Measurements from ENCODE around the gene SIAH2. TPM values are rescaled to one million over a fixed set of nuclear protein-coding genes. Genes with fewer than 3 reads are reported as not detected.

Gene SIAH2
- total RNA-seq, 1 donor from 2014 or later: 18.5 TPM

DNA sequence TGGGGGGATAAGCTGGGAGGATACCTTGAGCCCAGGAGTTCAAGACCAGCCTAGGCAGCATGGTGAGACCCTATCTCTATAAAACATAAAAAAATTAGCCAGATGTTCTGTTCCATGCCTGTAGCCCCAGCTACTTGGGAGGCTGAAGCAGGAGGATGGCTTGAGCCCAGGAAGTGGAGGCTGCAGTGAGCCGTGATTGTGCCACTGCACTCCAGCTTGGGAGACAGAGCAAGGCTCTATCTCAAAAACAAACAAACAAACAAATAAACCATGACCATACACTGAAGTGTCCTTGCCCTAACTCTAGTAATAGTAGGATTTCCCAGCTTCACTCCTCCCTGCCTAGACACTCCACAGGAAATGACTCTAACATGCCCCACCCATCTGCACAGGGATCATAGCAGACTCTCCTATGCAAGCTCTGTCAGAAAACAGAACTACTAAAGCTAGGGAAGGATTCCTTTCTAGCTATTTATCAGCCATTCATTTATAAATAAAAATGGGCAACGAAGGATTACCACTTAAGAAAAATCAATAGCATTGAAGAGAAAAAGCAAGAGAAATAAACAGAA lies 63.8 kb downstream of the SIAH2 start:
- Mint-ChIP-seq H3K36me3 (ENCODE audit: low read depth) (peaks cover 7% of the 10 kb centered on the region), H3K4me3 (no peak overlapping the region), H3K27ac (ENCODE audit: unreplicated experiment) (no peak overlapping the region), H3K4me1 (peaks cover 9% of the 10 kb centered on the region), H3K27me3 (ENCODE audit: low read depth) (peaks cover 6% of the 10 kb centered on the region), H3K9me3 (peaks cover 8% of the 10 kb centered on the region)
- TF ChIP-seq, protein P1, sequence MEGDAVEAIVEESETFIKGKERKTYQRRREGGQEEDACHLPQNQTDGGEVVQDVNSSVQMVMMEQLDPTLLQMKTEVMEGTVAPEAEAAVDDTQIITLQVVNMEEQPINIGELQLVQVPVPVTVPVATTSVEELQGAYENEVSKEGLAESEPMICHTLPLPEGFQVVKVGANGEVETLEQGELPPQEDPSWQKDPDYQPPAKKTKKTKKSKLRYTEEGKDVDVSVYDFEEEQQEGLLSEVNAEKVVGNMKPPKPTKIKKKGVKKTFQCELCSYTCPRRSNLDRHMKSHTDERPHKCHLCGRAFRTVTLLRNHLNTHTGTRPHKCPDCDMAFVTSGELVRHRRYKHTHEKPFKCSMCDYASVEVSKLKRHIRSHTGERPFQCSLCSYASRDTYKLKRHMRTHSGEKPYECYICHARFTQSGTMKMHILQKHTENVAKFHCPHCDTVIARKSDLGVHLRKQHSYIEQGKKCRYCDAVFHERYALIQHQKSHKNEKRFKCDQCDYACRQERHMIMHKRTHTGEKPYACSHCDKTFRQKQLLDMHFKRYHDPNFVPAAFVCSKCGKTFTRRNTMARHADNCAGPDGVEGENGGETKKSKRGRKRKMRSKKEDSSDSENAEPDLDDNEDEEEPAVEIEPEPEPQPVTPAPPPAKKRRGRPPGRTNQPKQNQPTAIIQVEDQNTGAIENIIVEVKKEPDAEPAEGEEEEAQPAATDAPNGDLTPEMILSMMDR (conservative IDR thresholded peaks at IDR 0.05): no peak
- DNase-seq (ENCODE audit: low read depth, low spot score): no peak

DNA sequence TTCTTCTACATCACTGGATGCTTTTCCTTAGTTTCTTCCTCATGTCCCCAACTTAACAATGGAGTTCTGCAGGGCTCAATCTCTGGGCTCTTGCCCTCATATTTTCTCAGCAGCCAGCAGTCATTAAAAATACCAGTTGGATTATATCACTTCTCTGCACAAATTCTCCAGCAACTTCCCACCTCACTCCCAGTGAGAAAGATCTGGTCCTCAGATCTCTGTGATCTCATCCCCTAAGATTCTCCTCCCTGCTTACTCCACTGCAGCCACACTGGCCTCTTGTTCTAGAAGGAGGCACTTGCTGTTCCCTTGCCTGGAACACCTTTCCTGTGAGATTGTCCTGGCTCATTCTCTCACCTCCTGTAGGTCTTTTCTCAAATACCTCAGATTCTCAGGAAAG lies 65.3 kb downstream of the SIAH2 start:
- no peak overlapping the region for H3K4me3 Mint-ChIP-seq
- no peaks in the 10 kb centered on the region for H3K4me1 Mint-ChIP-seq
- peaks cover 8% of the 10 kb centered on the region for H3K9me3 Mint-ChIP-seq
- H3K27ac Mint-ChIP-seq (ENCODE audit: unreplicated experiment): no peak overlapping the region
- DNase-seq (ENCODE audit: low read depth, low spot score): no peak
- H3K27me3 Mint-ChIP-seq (ENCODE audit: low read depth): peaks cover 6% of the 10 kb centered on the region
- TF ChIP-seq, protein P1 (conservative IDR thresholded peaks at IDR 0.05): no peak
- H3K36me3 Mint-ChIP-seq (ENCODE audit: low read depth): peaks cover 8% of the 10 kb centered on the region

DNA sequence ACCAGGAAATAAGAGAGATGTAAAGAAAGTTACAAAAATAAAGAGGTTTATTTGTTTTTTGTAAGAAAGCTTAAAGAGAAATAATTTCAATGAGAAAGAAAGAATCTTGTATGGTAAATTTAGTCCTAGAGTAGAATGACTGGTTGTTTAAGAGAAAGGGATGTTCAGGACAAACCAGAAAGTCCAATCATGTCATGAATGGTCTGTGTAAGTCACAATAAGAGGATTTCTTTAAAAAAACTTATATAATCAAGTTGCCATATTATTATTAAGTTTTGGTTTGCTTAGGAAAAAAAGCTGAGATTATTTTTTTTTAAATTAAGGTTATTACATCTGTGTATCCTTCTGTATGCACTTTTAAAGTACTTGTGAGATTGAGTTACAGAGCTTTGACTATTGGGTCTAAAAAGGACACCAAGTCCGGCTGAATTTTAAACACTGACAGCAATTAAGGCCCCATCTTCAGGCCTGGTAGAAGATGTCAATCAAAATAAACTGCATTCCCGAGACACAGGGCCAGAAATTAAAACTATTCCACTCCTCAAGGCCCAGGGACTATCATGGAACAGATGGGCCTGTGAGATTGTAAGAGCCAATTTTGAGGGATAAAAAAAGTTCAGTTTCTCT lies 71.4 kb downstream of the SIAH2 start:
- no peaks in the 10 kb centered on the region for H3K27me3 Mint-ChIP-seq (ENCODE audit: low read depth)
- H3K4me1 Mint-ChIP-seq: no peaks in the 10 kb centered on the region
- TF ChIP-seq, protein P1 (conservative IDR thresholded peaks at IDR 0.05): no peak
- H3K9me3 Mint-ChIP-seq: peaks cover 4% of the 10 kb centered on the region
- H3K27ac Mint-ChIP-seq (ENCODE audit: unreplicated experiment): no peak overlapping the region
- no peak for DNase-seq (ENCODE audit: low read depth, low spot score)
- no peak overlapping the region for H3K4me3 Mint-ChIP-seq
- H3K36me3 Mint-ChIP-seq (ENCODE audit: low read depth): peaks cover 5% of the 10 kb centered on the region

Other genes with a start within 250 kb of the SIAH2 start
- gene SERP1, start 216.7 kb downstream of the SIAH2 start, total RNA-seq: 81.6 and 81.7 TPM in 2 replicates
- 65.7 and 75.6 TPM in 2 replicates for gene EIF2A, start 216.4 kb downstream of the SIAH2 start, total RNA-seq
- gene SELENOT, start 159.8 kb downstream of the SIAH2 start, total RNA-seq: 58.2 and 63.9 TPM in 2 replicates
- gene ERICH6, start 59.2 kb downstream of the SIAH2 start, total RNA-seq: 0.40 and 0.57 TPM in 2 replicates
- gene MINDY4B, start 142.3 kb upstream of the SIAH2 start, total RNA-seq: not detected in 2 replicates
- gene CLRN1, start 209.6 kb upstream of the SIAH2 start, total RNA-seq: not detected in 2 replicates